ENCODE data around the gene ALDH1A3. TPM values are rescaled to one million over a fixed set of nuclear protein-coding genes. Genes with fewer than 3 reads are reported as not detected.

Gene ALDH1A3
- total RNA-seq, 1 experiment from 2014 or later: 14.0 TPM

- DNase-seq (ENCODE audit: low spot score) (no peak), ATAC-seq (no peak)
- Mint-ChIP-seq H3K27ac (no peak overlapping the region), H3K4me1 (no peaks in the 10 kb centered on the region), H3K9me3 (no peaks in the 10 kb centered on the region), H3K4me3 (no peak overlapping the region), H3K36me3 (no peaks in the 10 kb centered on the region), H3K27me3 (ENCODE audit: low read depth) (peaks cover 8% of the 10 kb centered on the region)
- CTCF ChIA-PET: no interaction called here
- TF ChIP-seq SP1 (CRISPR knock-in tag; conservative IDR thresholded peaks at IDR 0.05): no peak
- no peak for TF ChIP-seq MLX (CRISPR knock-in tag; IDR thresholded peaks at IDR 0.05)
- TF ChIP-seq CTCF (IDR thresholded peaks at IDR 0.05): no peak
- TF ChIP-seq ZNF671 (CRISPR knock-in tag; IDR thresholded peaks at IDR 0.05): no peak
- no peak for TF ChIP-seq CBFB (CRISPR knock-in tag; IDR thresholded peaks at IDR 0.05; ENCODE audit: low read depth)
- no peak for TF ChIP-seq ATF1 (CRISPR knock-in tag; IDR thresholded peaks at IDR 0.05)
- TF ChIP-seq ETV6 (CRISPR knock-in tag; IDR thresholded peaks at IDR 0.05): no peak
- TF ChIP-seq ZNF121 (CRISPR knock-in tag; IDR thresholded peaks at IDR 0.05): no peak
- no peak for TF ChIP-seq EMX1 (CRISPR knock-in tag; IDR thresholded peaks at IDR 0.05)
- TF ChIP-seq PRRX2 (CRISPR knock-in tag; IDR thresholded peaks at IDR 0.05): no peak
- no peak for TF ChIP-seq E2F1 (CRISPR knock-in tag; IDR thresholded peaks at IDR 0.05)
- no peak for TF ChIP-seq RORB (CRISPR knock-in tag; IDR thresholded peaks at IDR 0.05)
- TF ChIP-seq HMGXB4 (CRISPR knock-in tag; IDR thresholded peaks at IDR 0.05): no peak
- TF ChIP-seq PREB (CRISPR knock-in tag; IDR thresholded peaks at IDR 0.05; ENCODE audit: borderline replicate concordance): no peak
- no peak for TF ChIP-seq IRF1 (CRISPR knock-in tag; IDR thresholded peaks at IDR 0.05)
- no peak for TF ChIP-seq ZNF425 (CRISPR knock-in tag; conservative IDR thresholded peaks at IDR 0.05)
- no peak for TF ChIP-seq FOXP1 (CRISPR knock-in tag; IDR thresholded peaks at IDR 0.05; ENCODE audit: borderline replicate concordance)
- TF ChIP-seq GABPB1 (CRISPR knock-in tag; IDR thresholded peaks at IDR 0.05): no peak
- no peak for TF ChIP-seq CREB1 (CRISPR knock-in tag; IDR thresholded peaks at IDR 0.05)
- POLR2A ChIA-PET: no interaction called here
These were observed 35.5 kb upstream of the ALDH1A3 start for GRCh38 chr15:100844167-100844566.
